ENCODE data around the gene SYT6. TPM values are rescaled to one million over a fixed set of nuclear protein-coding genes. Genes with fewer than 3 reads are reported as not detected.

SYT6 gene
- total and polyA plus RNA-seq, 11 donors: 0.08 to 0.77 (median 0.15) TPM; not detected in 7

DNA sequence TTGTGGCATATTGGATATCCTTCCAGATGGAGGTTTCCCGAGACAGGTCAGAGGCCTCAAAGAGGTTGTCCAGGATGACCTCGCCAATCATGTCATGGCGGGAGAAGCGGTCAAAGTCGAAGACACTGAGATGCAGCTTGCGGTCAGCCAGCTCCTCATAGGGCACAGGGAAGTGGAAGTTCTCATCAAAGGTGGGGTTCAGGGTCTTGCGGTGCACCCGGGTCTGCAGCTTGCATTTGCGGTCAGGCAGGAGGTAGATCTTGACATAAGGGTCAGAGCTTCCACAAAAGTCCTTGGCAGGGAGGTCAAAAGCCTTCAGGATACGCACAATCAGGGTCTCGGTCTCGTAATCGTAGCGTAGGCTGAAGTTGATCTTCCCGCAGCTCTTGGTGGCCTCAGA, 16.2 kb downstream of the SYT6 start:
- peaks cover 0 to 4% (median 0%) of the 10 kb centered on the region in 12 donors for H3K9me3 ChIP-seq
- no peak for ATAC-seq
- peaks cover 0 to 9% (median 0%) of the 10 kb centered on the region in 9 donors for H3K27me3 ChIP-seq
- no peak for DNase-seq
- H3K4me1 ChIP-seq: no peaks in the 10 kb centered on the region
- H3K4me3 ChIP-seq: no peak overlapping the region
- WGBS, 4 donors: 95 to 97% (median 96%) methylated on average over 11 to 15 of the region's 15 CpGs
- H3K36me3 ChIP-seq: no peaks in the 10 kb centered on the region
- TF ChIP-seq CTCF (IDR thresholded peaks at IDR 0.05) (no peak), POLR2A (IDR thresholded peaks at IDR 0.05) (no peak)
- intact Hi-C loops (cut with DNase I): loop anchor here in 1 of 10 donors (10.0 kb wide), 1 partner anchor 63 kb away; no protein-coding TSS in a partner anchor
- H3K27ac ChIP-seq: no peak overlapping the region

- TF ChIP-seq CTCF (IDR thresholded peaks at IDR 0.05) (no peak), POLR2A (IDR thresholded peaks at IDR 0.05) (no peak)
- 72 to 93% (median 83%) methylated on average over 7 of the region's 7 CpGs for WGBS, 4 donors
- Histone ChIP-seq H3K4me1 (peaks cover 0 to 7% (median 0%) of the 10 kb centered on the region in 12 donors), H3K27ac (no peak overlapping the region), H3K36me3 (no peaks in the 10 kb centered on the region), H3K4me3 (no peak overlapping the region), H3K9me3 (no peaks in the 10 kb centered on the region), H3K27me3 (peaks cover 0 to 9% (median 0%) of the 10 kb centered on the region in 9 donors)
- DNase-seq: no peak
- no peak for ATAC-seq
- intact Hi-C loops (cut with DNase I): loop anchor here in 1 of 10 donors (10.0 kb wide), 1 partner anchor 61 kb away; no protein-coding TSS in a partner anchor
Observed at GRCh38 chr1:114135786-114136185, 17.9 kb downstream of the SYT6 start.

- ATAC-seq (no peak), DNase-seq (no peak)
- TF ChIP-seq CTCF (IDR thresholded peaks at IDR 0.05) (no peak), POLR2A (IDR thresholded peaks at IDR 0.05) (no peak)
- Histone ChIP-seq H3K9me3 (no peaks in the 10 kb centered on the region), H3K36me3 (no peaks in the 10 kb centered on the region), H3K27ac (no peak overlapping the region), H3K4me3 (no peak overlapping the region), H3K4me1 (peaks cover 0 to 10% (median 0%) of the 10 kb centered on the region in 12 donors), H3K27me3 (peaks cover 0 to 13% (median 0%) of the 10 kb centered on the region in 9 donors)
- intact Hi-C loops (cut with DNase I): loop anchor here in 1 of 10 donors (10.0 kb wide), 1 partner anchor 60 kb away; no protein-coding TSS in a partner anchor
- 85 to 93% (median 86%) methylated on average over 4 of the region's 4 CpGs for WGBS, 4 donors
Observed at GRCh38 chr1:114134518-114134917, 19.2 kb downstream of the SYT6 start.

GRCh38 chr1:114133129-114133528, 20.5 kb downstream of the SYT6 start:
- Histone ChIP-seq H3K9me3 (no peaks in the 10 kb centered on the region), H3K4me1 (peaks cover 0 to 13% (median 0%) of the 10 kb centered on the region in 12 donors), H3K36me3 (no peaks in the 10 kb centered on the region), H3K27ac (no peak overlapping the region), H3K27me3 (peaks cover 0 to 13% (median 0%) of the 10 kb centered on the region in 9 donors), H3K4me3 (no peak overlapping the region)
- intact Hi-C loops (cut with DNase I): loop anchor here in 1 of 10 donors (10.0 kb wide), 1 partner anchor 58 kb away; no protein-coding TSS in a partner anchor
- TF ChIP-seq POLR2A (IDR thresholded peaks at IDR 0.05): no peak
- no peak for TF ChIP-seq CTCF (IDR thresholded peaks at IDR 0.05)
- 93 to 95% (median 94%) methylated on average over 7 of the region's 7 CpGs for WGBS, 4 donors
- DNase-seq (no peak), ATAC-seq (no peak)
